ENCODE data around the gene DNM2. TPM values are rescaled to one million over a fixed set of nuclear protein-coding genes. Genes with fewer than 3 reads are reported as not detected.

DNM2 gene
- total RNA-seq, 1 donor from 2014 or later, result 129 TPM

- Mint-ChIP-seq H3K4me3 (ENCODE audit: unreplicated experiment) (no peak overlapping the region), H3K9me3 (ENCODE audit: unreplicated experiment) (no peaks in the 10 kb centered on the region), H3K27ac (ENCODE audit: unreplicated experiment) (no peak overlapping the region), H3K36me3 (ENCODE audit: low read depth, unreplicated experiment) (peaks cover 31% of the 10 kb centered on the region), H3K27me3 (ENCODE audit: low read depth, unreplicated experiment) (no peaks in the 10 kb centered on the region), H3K4me1 (ENCODE audit: low read depth, unreplicated experiment) (peaks cover 7% of the 10 kb centered on the region)
- peaks cover 15% of the 10 kb centered on the region for H3K36me3 ChIP-seq (ENCODE audit: insufficient read depth, low read length)
- H3K4me2 ChIP-seq (ENCODE audit: low read length), result no peak overlapping the region
- H3K9ac ChIP-seq (ENCODE audit: low read length), result no peak overlapping the region
- no peaks in the 10 kb centered on the region for H3K9me3 ChIP-seq (ENCODE audit: insufficient read depth, low read depth, low read length)
- TF ChIP-seq EZH2 (IDR thresholded peaks at IDR 0.05; ENCODE audit: insufficient read depth, low read length) (no peak), CTCF (IDR thresholded peaks at IDR 0.05; ENCODE audit: insufficient read depth, low read depth, low read length) (no peak)
- no peaks in the 10 kb centered on the region for H4K20me1 ChIP-seq (ENCODE audit: insufficient read depth, low read length)
- H3K4me1 ChIP-seq (ENCODE audit: insufficient read depth, low read length), result peaks cover 13% of the 10 kb centered on the region
- H3K27me3 ChIP-seq (ENCODE audit: insufficient read depth, low read length), result no peaks in the 10 kb centered on the region
- no peak overlapping the region for H2AFZ ChIP-seq (ENCODE audit: low read depth, low read length)
- no peak overlapping the region for H3K4me3 ChIP-seq (ENCODE audit: insufficient read depth, low read depth, low read length)
- no peak overlapping the region for H3K27ac ChIP-seq (ENCODE audit: low read depth, low read length)
- DNase-seq (ENCODE audit: low read depth) (no peak), FAIRE-seq (no peak)
- no peaks in the 10 kb centered on the region for H3K79me2 ChIP-seq (ENCODE audit: insufficient read depth, low read length)
These were observed 87.9 kb downstream of the DNM2 start for GRCh38 chr19:10805758-10806247.

GRCh38 chr19:10808937-10809649, 91.2 kb downstream of the DNM2 start:
- no peak overlapping the region for H3K4me2 ChIP-seq (ENCODE audit: low read length)
- peaks cover 30% of the 10 kb centered on the region for H3K4me1 ChIP-seq (ENCODE audit: insufficient read depth, low read length)
- peaks cover 3% of the 10 kb centered on the region for H3K79me2 ChIP-seq (ENCODE audit: insufficient read depth, low read length)
- H2AFZ ChIP-seq (ENCODE audit: low read depth, low read length), result no peak overlapping the region
- Mint-ChIP-seq H3K36me3 (ENCODE audit: low read depth, unreplicated experiment) (peaks cover 33% of the 10 kb centered on the region), H3K9me3 (ENCODE audit: unreplicated experiment) (no peaks in the 10 kb centered on the region), H3K4me1 (ENCODE audit: low read depth, unreplicated experiment) (peaks cover 13% of the 10 kb centered on the region), H3K27ac (ENCODE audit: unreplicated experiment) (peak overlapping the region; percentile 69), H3K4me3 (ENCODE audit: unreplicated experiment) (no peak overlapping the region), H3K27me3 (ENCODE audit: low read depth, unreplicated experiment) (no peaks in the 10 kb centered on the region)
- no peak overlapping the region for H3K9ac ChIP-seq (ENCODE audit: low read length)
- H3K4me3 ChIP-seq (ENCODE audit: insufficient read depth, low read depth, low read length), result no peak overlapping the region
- TF ChIP-seq CTCF (IDR thresholded peaks at IDR 0.05; ENCODE audit: insufficient read depth, low read depth, low read length), result no peak
- TF ChIP-seq EZH2 (IDR thresholded peaks at IDR 0.05; ENCODE audit: insufficient read depth, low read length), result no peak
- FAIRE-seq (no peak), DNase-seq (ENCODE audit: low read depth) (peak; percentile 37)
- peak overlapping the region; percentile 38 for H3K27ac ChIP-seq (ENCODE audit: low read depth, low read length)
- no peaks in the 10 kb centered on the region for H4K20me1 ChIP-seq (ENCODE audit: insufficient read depth, low read length)
- H3K36me3 ChIP-seq (ENCODE audit: insufficient read depth, low read length), result peaks cover 10% of the 10 kb centered on the region
- H3K9me3 ChIP-seq (ENCODE audit: insufficient read depth, low read depth, low read length), result no peaks in the 10 kb centered on the region
- no peaks in the 10 kb centered on the region for H3K27me3 ChIP-seq (ENCODE audit: insufficient read depth, low read length)

All from astrocyte (in vitro differentiated cells and primary cell).